Measurements from ENCODE around the gene NEDD8.
"Not testable (repeated sequence)": the region's sequence is repeated elsewhere in the genome, so short reads cannot be mapped to it uniquely, and the experiment has no call there.

The NEDD8 gene

DNA sequence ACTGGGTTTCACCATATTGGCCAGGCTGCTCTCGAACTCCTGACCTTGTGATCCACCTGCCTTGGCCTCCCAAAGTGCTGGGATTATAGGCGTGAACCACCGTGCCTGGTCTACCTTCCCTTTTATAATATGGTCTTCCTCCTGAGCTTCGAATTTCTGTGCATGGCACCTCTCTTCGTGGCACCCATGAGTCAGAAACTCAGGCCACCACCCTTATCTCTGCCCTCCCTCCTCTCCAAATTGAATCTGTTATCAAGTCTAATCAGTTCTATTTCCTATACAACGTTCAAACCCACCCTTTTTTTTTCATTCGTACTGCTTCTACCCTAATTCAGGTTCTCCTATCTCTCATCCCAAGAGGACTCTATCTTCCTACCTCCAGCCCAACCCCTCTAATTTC is 15.3 kb upstream of the NEDD8 start:
- no peak for DNase-seq (ENCODE audit: low read depth in 2 of 2)

DNA sequence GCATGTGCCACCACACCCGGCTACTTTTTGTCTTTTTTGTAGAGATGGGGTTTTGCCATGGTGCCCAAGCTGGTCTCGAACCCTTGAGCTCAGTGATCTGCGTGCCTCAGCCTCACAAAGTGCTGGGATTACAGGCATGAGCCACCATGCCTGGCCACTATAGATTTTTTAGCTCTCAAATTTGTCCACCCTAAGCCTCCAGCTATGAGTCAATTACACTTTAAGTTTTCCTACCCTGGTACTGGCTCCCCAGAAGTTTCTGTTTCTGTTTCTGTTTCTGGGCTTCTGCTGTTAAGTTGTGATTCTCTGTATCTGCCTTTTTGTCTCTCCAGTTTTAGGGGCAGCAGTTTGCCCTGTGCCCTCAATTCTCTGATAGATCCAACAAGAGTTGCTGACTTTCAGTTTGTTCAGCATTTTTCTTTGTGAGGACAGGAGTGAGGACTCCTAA is 14.6 kb upstream of the NEDD8 start:
- DNase-seq (ENCODE audit: low read depth in 2 of 2) = no peak

DNA sequence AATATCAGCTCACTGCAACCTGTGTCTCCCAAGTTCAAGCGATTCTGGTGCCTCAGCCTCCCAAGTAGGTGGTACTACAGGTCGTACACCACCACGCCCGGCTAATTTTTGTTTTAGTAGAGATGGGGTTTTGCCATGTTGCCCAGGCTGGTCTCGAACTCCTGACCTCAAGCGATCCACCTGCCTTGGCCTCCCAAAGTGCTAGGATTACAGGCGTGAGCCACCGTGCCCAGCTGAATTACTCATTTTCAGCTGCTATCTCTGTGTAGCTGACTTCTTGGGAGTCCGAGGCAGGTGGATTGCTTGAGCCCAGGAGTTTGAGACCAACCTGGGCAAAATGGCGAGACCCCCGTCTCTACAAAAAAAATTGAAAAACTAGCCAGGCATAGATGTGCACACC is 13.2 kb upstream of the NEDD8 start:
- not testable (repeated sequence) for DNase-seq (ENCODE audit: low read depth in 2 of 2)

DNA sequence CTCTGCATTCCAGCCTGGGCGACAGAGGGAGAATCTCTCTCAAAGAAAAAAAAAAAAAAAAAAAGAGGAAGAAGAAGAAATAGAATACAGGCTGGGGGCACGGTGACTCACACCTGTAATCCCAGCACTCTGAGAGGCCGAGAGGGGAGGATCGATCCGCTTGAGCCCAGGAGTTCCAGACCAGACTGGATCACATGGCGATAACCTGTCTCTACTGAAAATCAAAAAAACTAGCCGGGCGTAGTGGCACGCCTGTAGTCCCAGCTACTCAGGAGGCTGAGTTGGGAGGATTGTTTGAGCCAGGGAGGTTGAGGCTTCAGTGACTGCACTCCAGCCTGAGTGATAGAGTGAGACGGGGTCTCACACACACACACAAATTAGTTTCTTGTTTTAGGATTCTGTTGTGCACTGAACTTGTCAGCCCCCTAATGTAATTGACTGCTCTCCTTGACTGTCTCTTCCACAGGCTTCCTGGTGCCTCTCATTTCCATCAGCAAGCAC is 11.2 kb upstream of the NEDD8 start:
- no peak for DNase-seq (ENCODE audit: low read depth in 2 of 2)

DNA sequence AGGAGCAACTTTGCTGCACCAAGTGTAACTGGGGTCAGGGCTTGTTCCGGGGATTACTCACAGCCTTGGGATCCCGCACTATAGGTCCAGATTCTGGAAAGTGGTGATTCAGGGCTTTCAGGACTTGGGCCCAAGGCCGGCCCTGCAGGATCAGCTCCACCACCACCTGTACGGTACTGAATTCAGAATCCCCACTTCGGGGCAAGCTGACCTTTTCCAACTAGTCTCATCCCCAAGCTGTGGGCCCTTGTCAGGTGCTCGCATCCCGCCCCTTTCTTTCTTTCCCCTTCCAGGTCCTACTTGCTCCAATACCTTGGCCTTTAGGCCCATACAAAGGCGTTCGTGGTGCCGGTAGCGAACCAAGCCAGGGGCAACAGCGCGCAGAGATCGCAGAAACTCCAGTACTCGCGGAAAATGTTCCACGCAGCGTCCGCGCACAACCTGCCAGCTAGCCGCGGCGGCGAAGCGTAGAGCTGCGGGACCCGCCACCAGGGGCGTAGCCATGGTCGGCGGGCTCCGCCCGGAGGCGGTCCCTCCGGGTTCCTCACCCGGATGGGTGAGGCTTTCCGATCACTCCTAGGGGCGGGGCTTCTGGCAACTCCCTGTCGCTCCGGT is 9.8 kb upstream of the NEDD8 start:
- peak; percentile 90 to 93 for DNase-seq (ENCODE audit: low read depth in 2 of 2)

DNA sequence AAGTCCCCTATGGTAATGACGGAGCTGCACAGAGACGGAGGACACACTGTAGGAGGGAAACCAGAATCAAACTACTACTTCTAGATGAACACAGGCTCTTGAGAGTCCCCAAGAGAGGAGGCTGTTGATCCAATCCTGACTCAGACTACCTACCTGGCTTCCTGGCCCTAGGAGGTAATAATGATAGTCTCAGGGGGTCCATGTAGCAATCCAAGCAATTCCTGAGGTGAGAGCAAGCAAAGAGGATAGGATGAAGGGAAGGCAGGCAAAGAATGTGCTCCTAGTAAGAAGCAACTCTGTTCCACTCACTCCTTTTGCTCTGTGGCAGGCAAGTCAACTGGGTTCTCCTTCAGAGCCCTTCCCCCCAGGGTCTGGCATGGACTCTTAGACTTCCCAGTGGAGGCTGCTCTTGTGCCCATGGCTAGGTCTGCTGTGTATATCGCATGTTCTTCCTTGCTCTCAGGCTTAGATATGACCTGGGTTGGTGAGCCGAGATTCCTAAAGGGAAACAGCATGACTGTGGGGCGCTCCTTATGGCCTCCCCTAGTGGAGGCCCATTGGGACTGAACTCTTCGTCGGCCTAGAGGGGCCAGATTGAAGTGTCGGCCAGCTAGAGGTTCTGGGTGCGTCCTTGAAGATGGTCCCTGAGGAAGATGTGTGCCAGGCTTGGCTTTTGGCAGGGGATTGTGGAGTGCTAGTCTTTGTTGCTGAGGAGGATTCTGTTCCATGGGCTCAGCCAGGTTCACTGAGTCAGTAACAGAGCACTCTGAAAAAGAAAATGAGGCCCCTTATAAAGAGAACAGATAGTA is 8.1 kb upstream of the NEDD8 start:
- no peak for DNase-seq (ENCODE audit: low read depth in 2 of 2)

DNA sequence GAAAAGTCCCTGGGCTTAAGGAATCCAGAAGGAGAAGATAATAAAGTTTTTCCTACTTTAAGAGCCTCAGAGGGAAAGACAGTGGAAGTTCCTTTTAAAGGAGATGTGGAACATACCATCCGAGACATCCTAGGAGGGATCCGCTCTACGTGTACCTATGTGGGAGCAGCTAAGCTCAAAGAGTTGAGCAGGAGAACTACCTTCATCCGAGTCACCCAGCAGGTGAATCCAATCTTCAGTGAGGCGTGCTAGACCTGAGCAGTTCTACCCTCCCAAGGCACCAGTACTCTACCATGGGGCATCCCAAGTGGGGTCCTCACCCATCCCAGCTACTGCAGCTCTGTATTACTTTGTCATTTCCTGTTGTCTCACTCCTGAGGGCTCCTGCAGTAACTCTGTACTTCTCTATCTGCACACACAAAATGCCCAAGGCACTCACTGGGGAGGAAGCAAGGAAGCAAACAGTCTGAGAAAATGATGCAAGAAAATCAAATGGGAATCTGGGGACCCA is 6.4 kb upstream of the NEDD8 start:
- no peak for DNase-seq (ENCODE audit: low read depth in 2 of 2)

DNA sequence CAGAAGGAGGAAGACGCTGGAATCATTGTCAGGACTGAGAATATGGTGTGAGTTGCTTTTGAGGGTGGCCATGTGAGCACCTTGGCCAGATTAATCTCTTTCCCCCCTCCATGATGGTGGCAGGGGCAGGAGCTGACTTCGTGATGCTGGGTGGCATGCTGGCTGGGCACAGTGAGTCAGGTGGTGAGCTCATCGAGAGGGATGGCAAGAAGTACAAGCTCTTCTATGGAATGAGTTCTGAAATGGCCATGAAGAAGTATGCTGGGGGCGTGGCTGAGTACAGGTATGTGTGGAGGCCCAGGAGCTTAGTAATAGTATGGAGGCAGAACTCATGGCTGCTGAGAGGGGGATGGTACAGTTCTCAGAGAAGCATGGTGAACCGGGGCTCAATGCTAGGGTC is 6.0 kb upstream of the NEDD8 start:
- no peak for DNase-seq (ENCODE audit: low read depth in 2 of 2)

DNA sequence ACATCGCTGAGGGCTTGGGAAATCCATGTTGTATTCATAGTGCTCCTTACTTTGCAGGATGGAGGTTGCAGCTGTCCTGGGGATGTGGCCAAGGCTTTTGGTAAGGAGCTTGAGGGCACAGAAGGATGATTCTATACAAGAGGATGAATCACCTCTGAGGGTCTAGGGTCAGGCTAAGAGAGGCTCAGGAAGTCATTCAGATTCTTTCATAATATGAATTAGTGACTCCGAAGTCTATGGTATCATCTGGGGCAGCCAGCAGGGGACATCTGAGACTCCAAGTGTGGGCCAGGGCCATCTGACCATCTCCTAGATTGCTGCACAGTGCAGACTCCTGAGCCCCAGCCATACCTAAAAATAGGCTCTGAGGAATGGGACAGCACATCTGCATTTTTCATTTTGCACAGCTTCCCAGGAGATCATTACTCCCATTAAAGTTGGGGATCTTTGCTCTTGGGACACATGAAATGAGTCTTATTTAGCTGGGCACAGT is 5.3 kb upstream of the NEDD8 start:
- no peak for DNase-seq (ENCODE audit: low read depth in 2 of 2)

DNA sequence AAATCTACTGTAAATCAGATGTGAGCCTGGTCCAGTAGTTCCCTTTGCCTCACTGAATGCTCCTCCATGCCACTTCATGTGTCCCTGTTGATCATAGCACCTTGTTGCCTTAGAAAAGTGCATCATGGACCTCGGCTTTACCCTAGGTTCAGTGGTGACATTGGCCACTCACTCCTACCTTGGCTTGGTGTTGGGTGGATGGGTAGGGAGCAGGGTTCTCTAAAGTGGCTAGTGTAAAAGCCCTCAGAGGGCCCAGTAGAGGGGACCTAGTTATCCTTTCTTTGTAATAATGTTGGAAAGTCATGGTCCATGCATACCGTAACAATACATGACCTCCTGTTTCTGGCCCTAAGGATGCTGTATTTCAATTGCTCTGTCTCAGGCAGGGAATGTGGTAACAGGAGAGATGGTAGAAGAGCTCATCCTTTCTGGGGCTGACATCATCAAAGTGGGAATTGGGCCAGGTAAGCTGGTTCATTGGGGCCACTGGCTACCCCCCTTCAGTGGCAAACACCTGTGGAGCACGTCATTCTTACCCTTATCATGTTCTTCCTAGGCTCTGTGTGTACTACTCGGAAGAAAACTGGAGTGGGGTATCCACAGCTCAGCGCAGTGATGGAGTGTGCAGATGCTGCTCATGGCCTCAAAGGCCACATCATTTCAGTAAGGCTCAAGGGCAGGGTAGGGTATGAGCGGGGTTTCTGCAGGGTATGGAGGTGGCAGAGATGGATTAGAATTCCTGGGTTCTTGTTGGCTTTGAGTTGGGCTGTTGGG is 4.7 kb upstream of the NEDD8 start:
- no peak for DNase-seq (ENCODE audit: low read depth in 2 of 2)

DNA sequence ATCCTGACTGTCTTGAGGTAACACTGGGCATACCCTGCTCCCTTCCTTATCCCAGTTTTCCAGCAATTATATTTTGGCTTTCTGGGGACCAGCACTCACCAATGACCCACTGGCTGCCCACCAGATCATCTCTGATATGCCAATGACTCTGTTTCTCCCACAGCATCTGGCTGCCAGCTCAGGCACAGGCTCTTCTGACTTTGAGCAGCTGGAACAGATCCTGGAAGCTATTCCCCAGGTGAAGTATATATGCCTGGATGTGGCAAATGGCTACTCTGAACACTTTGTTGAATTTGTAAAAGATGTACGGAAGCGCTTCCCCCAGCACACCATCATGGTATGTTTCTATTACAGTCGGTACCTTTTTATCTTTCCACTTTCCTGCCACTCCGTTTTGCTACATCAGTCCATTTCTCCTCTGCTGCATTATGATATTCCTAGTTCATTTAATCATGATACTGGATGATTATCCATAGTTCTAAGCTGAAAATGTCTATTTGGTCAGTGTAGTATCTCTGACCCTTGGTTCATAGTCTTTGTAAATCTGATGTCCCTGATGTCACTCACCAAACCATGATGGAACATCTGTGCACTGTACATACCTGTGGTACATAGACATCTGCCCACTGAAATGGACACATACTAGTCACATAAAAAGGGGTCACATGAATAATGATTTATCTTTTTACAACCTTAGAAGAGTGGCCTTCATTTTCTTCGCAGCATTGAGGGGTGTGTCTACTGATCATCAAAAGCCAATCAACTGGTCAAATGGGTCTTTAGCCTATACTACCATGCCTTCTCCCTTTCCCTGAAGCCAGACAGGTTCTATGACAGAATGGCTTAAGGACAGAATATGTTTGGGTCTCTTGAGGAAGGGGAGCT is 3.9 kb upstream of the NEDD8 start:
- no peak for DNase-seq (ENCODE audit: low read depth in 2 of 2)

DNA sequence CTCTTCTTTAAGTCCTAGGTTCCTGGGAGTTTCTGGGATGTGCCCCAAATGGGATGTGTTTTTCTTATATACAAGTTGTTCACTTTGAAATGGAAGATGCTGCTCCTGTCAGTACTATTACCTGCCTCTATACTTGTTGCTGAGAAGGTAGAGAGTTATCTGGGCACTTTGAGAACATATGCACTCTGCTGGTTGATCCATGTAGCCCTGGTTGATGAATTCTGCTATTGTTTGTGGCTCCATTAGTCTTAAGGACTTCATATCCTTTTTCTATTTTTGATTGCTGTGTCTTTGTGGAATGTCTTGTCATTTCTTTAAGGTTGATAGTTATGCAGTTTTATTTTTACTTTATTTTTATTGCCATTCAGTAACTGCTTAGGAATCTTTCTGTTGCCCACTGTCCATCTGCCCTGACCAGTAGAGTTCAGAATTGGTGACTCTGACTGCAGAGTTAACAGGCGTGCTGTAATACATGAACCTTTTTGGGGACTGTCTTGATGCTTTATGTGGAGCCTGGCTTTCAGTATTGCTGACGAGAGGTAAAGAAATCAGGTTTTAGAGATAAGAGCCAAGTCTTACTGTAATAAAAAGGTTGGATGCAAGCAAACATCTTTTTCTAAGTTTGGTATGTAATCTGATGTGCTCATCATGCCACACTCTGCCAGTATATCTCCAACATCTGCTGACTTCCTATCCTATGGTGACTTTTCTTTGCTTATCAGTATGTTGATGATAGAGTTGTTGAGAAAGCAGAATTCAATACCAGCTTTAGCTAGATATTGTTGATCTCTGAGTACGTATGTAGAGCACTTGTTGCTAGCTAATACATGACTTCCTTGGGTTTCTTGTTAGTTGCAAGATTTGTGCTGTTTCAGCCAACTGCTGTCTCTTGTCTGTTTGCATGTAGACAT is 2.2 kb upstream of the NEDD8 start:
- no peak for DNase-seq (ENCODE audit: low read depth in 2 of 2)

DNA sequence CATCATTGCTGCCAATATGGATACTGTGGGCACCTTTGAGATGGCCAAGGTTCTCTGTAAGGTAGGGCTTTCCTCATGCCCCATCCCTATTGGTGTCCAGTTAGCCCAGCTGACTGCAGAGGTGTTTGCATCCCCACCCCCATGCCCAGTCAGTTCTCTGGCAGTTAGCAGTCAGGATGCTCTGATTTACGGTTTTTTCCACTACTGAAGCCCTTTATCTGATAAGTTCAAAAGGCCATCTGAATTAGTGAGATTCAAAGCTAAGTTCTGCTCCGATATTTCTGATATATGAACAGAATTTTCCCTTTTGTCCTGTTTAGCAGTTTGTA is 1.3 kb upstream of the NEDD8 start:
- DNase-seq (ENCODE audit: low read depth in 2 of 2) = no peak

DNA sequence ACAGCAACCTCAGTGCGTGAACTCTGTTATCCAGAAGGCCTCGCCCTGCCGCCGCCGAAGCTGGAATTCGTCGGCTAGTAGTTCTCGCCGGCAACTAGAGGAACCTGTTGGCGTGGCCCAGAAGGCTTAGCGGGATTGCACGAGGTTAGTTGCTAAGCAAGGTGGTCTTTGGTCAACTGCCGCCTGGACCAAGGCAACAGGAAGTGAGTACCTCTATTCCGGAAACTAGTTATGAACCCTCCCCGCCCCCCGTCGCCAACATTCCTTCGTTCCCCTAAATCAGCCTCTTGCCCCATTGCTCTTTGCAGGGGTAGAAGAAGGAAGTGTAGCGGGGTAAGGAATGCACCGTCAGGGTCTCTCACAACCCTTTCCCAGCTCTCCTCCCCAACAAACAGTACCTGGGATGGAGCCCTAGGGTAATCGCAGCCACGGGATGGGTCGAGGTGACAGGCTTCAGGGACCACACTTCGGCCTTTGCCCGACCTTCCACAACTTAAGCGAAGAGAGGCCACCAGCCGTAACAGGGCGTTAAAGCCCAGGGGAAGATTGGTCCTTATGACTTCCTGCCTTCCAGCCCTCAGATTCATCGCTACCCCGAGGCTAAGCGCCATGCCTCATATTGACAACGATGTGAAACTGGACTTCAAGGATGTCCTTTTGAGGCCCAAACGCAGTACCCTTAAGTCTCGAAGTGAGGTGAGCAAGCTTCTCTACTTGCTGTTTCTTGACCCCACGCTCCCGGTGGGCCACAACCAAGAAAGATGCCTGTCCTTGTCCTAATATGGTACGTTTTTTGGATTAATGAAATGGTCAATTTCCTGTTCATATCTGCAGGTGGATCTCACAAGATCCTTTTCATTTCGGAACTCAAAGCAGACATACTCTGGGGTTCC is 724 bp upstream of the NEDD8 start, which contains the start of gene GMPR2:
Gene GMPR2, plus strand, starts transcription at position 285 of the 893 bp plus-strand sequence. Its CDS starts 325 bp downstream, at position 610.
- peak in 1 of 2 donors; percentile 44 for DNase-seq (ENCODE audit: low read depth in 2 of 2)

DNA sequence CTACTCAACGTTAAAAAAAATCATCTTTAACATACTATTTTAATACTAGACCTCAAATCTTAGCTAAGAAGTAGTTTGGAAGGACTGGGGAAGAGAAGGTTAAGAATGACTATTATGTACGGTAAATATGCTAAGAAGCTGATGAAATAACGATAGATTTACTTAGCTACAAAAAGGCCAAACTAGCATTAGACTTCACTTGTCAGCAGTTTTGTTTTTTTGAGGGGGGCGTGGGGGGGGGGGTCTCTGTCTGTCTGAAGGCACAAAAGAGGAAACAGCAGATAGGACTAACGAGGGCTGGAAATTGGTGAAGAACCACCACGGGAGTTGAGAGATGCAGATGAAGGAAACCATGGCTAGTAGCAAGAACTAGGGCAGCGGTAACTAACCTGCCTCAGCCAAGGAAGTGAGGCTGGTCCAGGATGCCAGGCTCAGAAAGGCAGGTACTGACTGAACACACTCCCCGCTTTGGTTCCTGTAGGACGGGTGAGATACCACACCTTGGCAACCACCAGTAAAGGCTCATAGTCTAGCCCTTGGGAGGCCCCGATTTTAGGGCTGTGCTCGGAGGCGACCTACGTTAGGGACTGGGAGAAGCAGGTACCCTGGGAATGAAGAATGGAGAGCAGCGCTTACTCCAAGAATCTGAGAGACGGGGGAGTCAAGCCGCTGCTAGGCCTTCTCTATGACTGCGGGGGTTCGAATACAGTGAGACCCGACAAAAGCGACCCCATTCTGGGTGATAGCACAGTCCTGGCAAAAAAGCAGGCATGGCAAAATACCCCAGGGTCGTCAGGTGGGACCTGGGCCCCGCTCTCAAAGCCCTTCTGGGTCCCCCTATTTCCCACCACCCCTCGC is 675 bp downstream of the NEDD8 start:
- DNase-seq (ENCODE audit: low read depth in 2 of 2) = no peak

DNA sequence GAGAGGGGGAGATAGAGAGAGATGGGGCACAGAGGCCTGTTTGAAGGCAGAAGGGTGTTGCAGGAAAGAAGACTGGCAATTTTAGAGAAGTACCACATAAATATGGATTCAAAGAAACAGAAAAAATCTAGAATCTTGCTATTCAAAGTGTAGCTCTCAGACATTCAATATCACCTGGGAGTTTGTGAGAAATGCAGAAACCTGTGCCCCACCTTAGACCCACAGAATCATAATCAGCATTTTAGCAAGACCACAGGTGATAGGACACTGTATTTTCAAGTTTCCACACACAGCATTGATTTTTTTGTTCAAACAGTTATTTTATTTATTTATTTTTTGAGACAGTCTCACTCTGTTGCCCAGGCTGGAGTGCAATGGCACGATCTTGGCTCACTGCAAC is 3.3 kb downstream of the NEDD8 start:
- DNase-seq (ENCODE audit: low read depth in 2 of 2) = no peak

DNA sequence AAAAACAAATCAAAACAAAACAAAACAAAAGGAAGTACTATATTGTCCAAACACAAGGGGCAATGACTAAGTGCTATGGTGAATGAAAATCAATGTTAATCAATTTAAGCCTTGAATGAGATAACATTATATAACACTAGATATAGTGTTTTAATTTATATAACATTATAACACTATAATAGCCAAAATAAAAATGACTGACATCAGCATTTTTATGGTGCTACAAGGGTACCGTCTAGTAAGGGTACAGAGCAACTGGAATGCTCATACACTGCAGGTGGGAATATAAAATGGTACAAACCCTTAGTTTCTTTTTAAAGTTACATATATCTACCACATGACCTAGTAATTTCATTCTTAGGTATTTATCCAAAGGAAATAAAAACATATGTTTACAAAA is 5.7 kb downstream of the NEDD8 start:
- no peak for DNase-seq (ENCODE audit: low read depth in 2 of 2)

DNA sequence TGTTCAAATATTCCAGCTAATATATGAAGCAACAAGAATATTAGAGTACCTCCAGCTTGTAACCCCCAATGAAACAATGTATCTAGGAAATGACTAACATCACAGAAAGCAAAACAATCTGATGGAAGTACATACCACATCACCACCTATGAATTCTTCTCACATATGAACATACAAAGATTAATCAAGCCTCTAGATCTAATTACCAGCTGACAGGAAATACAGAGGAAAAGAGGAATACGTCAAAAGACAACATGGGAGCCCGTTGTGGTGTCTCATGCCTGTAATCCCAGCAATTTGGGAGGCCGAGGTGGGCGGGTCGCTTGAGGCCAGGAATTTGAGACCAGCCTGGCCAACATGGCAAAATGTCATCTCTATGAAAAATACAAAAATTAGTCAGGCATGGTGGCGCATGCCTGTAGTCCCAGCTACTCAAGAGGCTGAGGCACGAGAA is 7.5 kb downstream of the NEDD8 start:
- no peak for DNase-seq (ENCODE audit: low read depth in 2 of 2)
